Measurements from ENCODE around the gene UAP1.
"Not testable (repeated sequence)": the region's sequence is repeated elsewhere in the genome, so short reads cannot be mapped to it uniquely, and the experiment has no call there.

The UAP1 gene

GRCh38 chr1:162587761-162588260 is 26.3 kb downstream of the UAP1 start:
- H3K9ac ChIP-seq (ENCODE audit: low read length), result no peak overlapping the region
- no peak overlapping the region for H3K27ac ChIP-seq (ENCODE audit: low read length)
- peaks cover 15% of the 10 kb centered on the region for H3K36me3 ChIP-seq (ENCODE audit: control insufficient read depth, low read depth, low read length)
- no peaks in the 10 kb centered on the region for H3K4me1 ChIP-seq (ENCODE audit: control insufficient read depth, low read depth, low read length)
- H3K9me3 ChIP-seq (ENCODE audit: control insufficient read depth, low read depth, low read length), result no peaks in the 10 kb centered on the region
- no peak overlapping the region for H3K4me3 ChIP-seq (ENCODE audit: low read length)
- H3K27me3 ChIP-seq (ENCODE audit: control insufficient read depth, insufficient read depth, low read length), result no peaks in the 10 kb centered on the region

GRCh38 chr1:162590101-162590500 is 28.6 kb downstream of the UAP1 start:
- Histone ChIP-seq H3K4me1 (ENCODE audit: control insufficient read depth, low read depth, low read length) (no peaks in the 10 kb centered on the region), H3K27me3 (ENCODE audit: control insufficient read depth, insufficient read depth, low read length) (no peaks in the 10 kb centered on the region), H3K4me3 (ENCODE audit: low read length) (no peak overlapping the region), H3K9me3 (ENCODE audit: control insufficient read depth, low read depth, low read length) (no peaks in the 10 kb centered on the region), H3K36me3 (ENCODE audit: control insufficient read depth, low read depth, low read length) (peaks cover 15% of the 10 kb centered on the region), H3K9ac (ENCODE audit: low read length) (no peak overlapping the region), H3K27ac (ENCODE audit: low read length) (no peak overlapping the region)

GRCh38 chr1:162590686-162591085 is 29.2 kb downstream of the UAP1 start:
- H3K4me1 ChIP-seq (ENCODE audit: control insufficient read depth, low read depth, low read length), result no peaks in the 10 kb centered on the region
- H3K27ac ChIP-seq (ENCODE audit: low read length), result no peak overlapping the region
- no peak overlapping the region for H3K9ac ChIP-seq (ENCODE audit: low read length)
- peaks cover 15% of the 10 kb centered on the region for H3K36me3 ChIP-seq (ENCODE audit: control insufficient read depth, low read depth, low read length)
- no peaks in the 10 kb centered on the region for H3K27me3 ChIP-seq (ENCODE audit: control insufficient read depth, insufficient read depth, low read length)
- no peaks in the 10 kb centered on the region for H3K9me3 ChIP-seq (ENCODE audit: control insufficient read depth, low read depth, low read length)
- H3K4me3 ChIP-seq (ENCODE audit: low read length), result no peak overlapping the region

GRCh38 chr1:162596514-162597170 is 35.1 kb downstream of the UAP1 start:
- Histone ChIP-seq H3K9ac (ENCODE audit: low read length) (no peak overlapping the region), H3K4me3 (ENCODE audit: low read length) (no peak overlapping the region), H3K4me1 (ENCODE audit: control insufficient read depth, low read depth, low read length) (no peaks in the 10 kb centered on the region), H3K36me3 (ENCODE audit: control insufficient read depth, low read depth, low read length) (no peaks in the 10 kb centered on the region), H3K9me3 (ENCODE audit: control insufficient read depth, low read depth, low read length) (no peaks in the 10 kb centered on the region), H3K27ac (ENCODE audit: low read length) (no peak overlapping the region), H3K27me3 (ENCODE audit: control insufficient read depth, insufficient read depth, low read length) (no peaks in the 10 kb centered on the region)

- no peaks in the 10 kb centered on the region for H3K27me3 ChIP-seq (ENCODE audit: control insufficient read depth, insufficient read depth, low read length)
- H3K4me1 ChIP-seq (ENCODE audit: control insufficient read depth, low read depth, low read length), result no peaks in the 10 kb centered on the region
- no peak overlapping the region for H3K27ac ChIP-seq (ENCODE audit: low read length)
- no peak overlapping the region for H3K9ac ChIP-seq (ENCODE audit: low read length)
- no peaks in the 10 kb centered on the region for H3K9me3 ChIP-seq (ENCODE audit: control insufficient read depth, low read depth, low read length)
- no peak overlapping the region for H3K4me3 ChIP-seq (ENCODE audit: low read length)
- H3K36me3 ChIP-seq (ENCODE audit: control insufficient read depth, low read depth, low read length), result no peaks in the 10 kb centered on the region
Observed at GRCh38 chr1:162599451-162599850, 37.9 kb downstream of the UAP1 start.

- H3K9ac ChIP-seq (ENCODE audit: low read length); H3K27me3 ChIP-seq (ENCODE audit: control insufficient read depth, insufficient read depth, low read length); H3K4me1 ChIP-seq (ENCODE audit: control insufficient read depth, low read depth, low read length); H3K27ac ChIP-seq (ENCODE audit: low read length); H3K9me3 ChIP-seq (ENCODE audit: control insufficient read depth, low read depth, low read length); H3K36me3 ChIP-seq (ENCODE audit: control insufficient read depth, low read depth, low read length); H3K4me3 ChIP-seq (ENCODE audit: low read length): not testable (repeated sequence)
Observed at GRCh38 chr1:162603117-162603516, 41.6 kb downstream of the UAP1 start.

GRCh38 chr1:162605225-162605927 is 43.9 kb downstream of the UAP1 start:
- no peak overlapping the region for H3K9ac ChIP-seq (ENCODE audit: low read length)

GRCh38 chr1:162609306-162609705 is 47.8 kb downstream of the UAP1 start:
- no peaks in the 10 kb centered on the region for H3K4me1 ChIP-seq (ENCODE audit: control insufficient read depth, low read depth, low read length)
- no peaks in the 10 kb centered on the region for H3K9me3 ChIP-seq (ENCODE audit: control insufficient read depth, low read depth, low read length)
- H3K4me3 ChIP-seq (ENCODE audit: low read length), result no peak overlapping the region
- H3K27me3 ChIP-seq (ENCODE audit: control insufficient read depth, insufficient read depth, low read length), result no peaks in the 10 kb centered on the region
- H3K36me3 ChIP-seq (ENCODE audit: control insufficient read depth, low read depth, low read length), result no peaks in the 10 kb centered on the region
- H3K27ac ChIP-seq (ENCODE audit: low read length), result no peak overlapping the region
- H3K9ac ChIP-seq (ENCODE audit: low read length), result no peak overlapping the region

More at GRCh38 chr1:162605225-162605927, 43.9 kb downstream of the UAP1 start:
- Histone ChIP-seq H3K27me3 (ENCODE audit: control insufficient read depth, insufficient read depth, low read length) (no peaks in the 10 kb centered on the region), H3K4me3 (ENCODE audit: low read length) (no peak overlapping the region), H3K4me1 (ENCODE audit: control insufficient read depth, low read depth, low read length) (no peaks in the 10 kb centered on the region), H3K36me3 (ENCODE audit: control insufficient read depth, low read depth, low read length) (no peaks in the 10 kb centered on the region), H3K9me3 (ENCODE audit: control insufficient read depth, low read depth, low read length) (no peaks in the 10 kb centered on the region), H3K27ac (ENCODE audit: low read length) (no peak overlapping the region)

- H3K4me1 ChIP-seq (ENCODE audit: control insufficient read depth, low read depth, low read length), result no peaks in the 10 kb centered on the region
- H3K36me3 ChIP-seq (ENCODE audit: control insufficient read depth, low read depth, low read length), result no peaks in the 10 kb centered on the region
- no peaks in the 10 kb centered on the region for H3K9me3 ChIP-seq (ENCODE audit: control insufficient read depth, low read depth, low read length)
- H3K4me3 ChIP-seq (ENCODE audit: low read length), result no peak overlapping the region
- no peaks in the 10 kb centered on the region for H3K27me3 ChIP-seq (ENCODE audit: control insufficient read depth, insufficient read depth, low read length)
- H3K9ac ChIP-seq (ENCODE audit: low read length), result no peak overlapping the region
- H3K27ac ChIP-seq (ENCODE audit: low read length), result no peak overlapping the region
Observed at GRCh38 chr1:162612606-162613400, 51.3 kb downstream of the UAP1 start.

GRCh38 chr1:162616848-162617247 is 55.3 kb downstream of the UAP1 start:
- Histone ChIP-seq H3K27me3 (ENCODE audit: control insufficient read depth, insufficient read depth, low read length) (no peaks in the 10 kb centered on the region), H3K4me3 (ENCODE audit: low read length) (no peak overlapping the region), H3K9me3 (ENCODE audit: control insufficient read depth, low read depth, low read length) (no peaks in the 10 kb centered on the region), H3K9ac (ENCODE audit: low read length) (no peak overlapping the region), H3K27ac (ENCODE audit: low read length) (no peak overlapping the region), H3K4me1 (ENCODE audit: control insufficient read depth, low read depth, low read length) (no peaks in the 10 kb centered on the region), H3K36me3 (ENCODE audit: control insufficient read depth, low read depth, low read length) (no peaks in the 10 kb centered on the region)

GRCh38 chr1:162617513-162617912 is 56.0 kb downstream of the UAP1 start:
- no peaks in the 10 kb centered on the region for H3K27me3 ChIP-seq (ENCODE audit: control insufficient read depth, insufficient read depth, low read length)
- H3K9me3 ChIP-seq (ENCODE audit: control insufficient read depth, low read depth, low read length), result no peaks in the 10 kb centered on the region
- no peak overlapping the region for H3K4me3 ChIP-seq (ENCODE audit: low read length)
- no peak overlapping the region for H3K9ac ChIP-seq (ENCODE audit: low read length)
- no peaks in the 10 kb centered on the region for H3K4me1 ChIP-seq (ENCODE audit: control insufficient read depth, low read depth, low read length)
- no peak overlapping the region for H3K27ac ChIP-seq (ENCODE audit: low read length)
- no peaks in the 10 kb centered on the region for H3K36me3 ChIP-seq (ENCODE audit: control insufficient read depth, low read depth, low read length)
